Measurements from ENCODE around the gene SHMT2. TPM values are rescaled to one million over a fixed set of nuclear protein-coding genes. Genes with fewer than 3 reads are reported as not detected.

Gene SHMT2
- total and polyA plus RNA-seq, 5 donors from 2014 or later = 108 to 300 (median 219) TPM

- peaks cover 0 to 5% (median 1%) of the 10 kb centered on the region in 4 donors for H3K4me1 Mint-ChIP-seq
- no peak for ATAC-seq (ENCODE audit: low read depth in 2 of 2)
- H3K36me3 ChIP-seq (ENCODE audit: control insufficient read depth, insufficient read depth, low read length) = peaks cover 11% of the 10 kb centered on the region
- H3K27ac Mint-ChIP-seq = no peak within 1 kb of the TSS
- no peak within 1 kb of the TSS for H3K27ac ChIP-seq (ENCODE audit: insufficient read depth, low read length, poor library complexity, severe bottlenecking)
- H3K9me3 Mint-ChIP-seq = no peaks in the 10 kb centered on the region
- H3K27me3 ChIP-seq (ENCODE audit: control insufficient read depth, insufficient read depth, low read length) = no peaks in the 10 kb centered on the region
- H3K27me3 Mint-ChIP-seq = peaks cover 5% of the 10 kb centered on the region
- no peak within 1 kb of the TSS for H3K4me3 ChIP-seq (ENCODE audit: low read depth, low read length)
- no peak for DNase-seq
- no peaks in the 10 kb centered on the region for H3K4me1 ChIP-seq (ENCODE audit: control insufficient read depth, insufficient read depth, low read length, poor library complexity, severe bottlenecking)
- no peak within 1 kb of the TSS for H3K4me3 Mint-ChIP-seq
- no peaks in the 10 kb centered on the region for H3K9me3 ChIP-seq (ENCODE audit: control insufficient read depth in 2 of 2, low read length in 2 of 2)
- H3K36me3 Mint-ChIP-seq = peaks cover 7% of the 10 kb centered on the region
Observed at GRCh38 chr12:57250956-57251355, 21.4 kb downstream of the SHMT2 start, which contains the start of gene STAC3. STAC3 (minus strand) TSS chr12:57251187; CDS start chr12:57249636, 1,551 bp downstream.

- Histone ChIP-seq H3K4me1 (ENCODE audit: control insufficient read depth, insufficient read depth, low read length, poor library complexity, severe bottlenecking) (no peaks in the 10 kb centered on the region), H3K27ac (ENCODE audit: insufficient read depth, low read length, poor library complexity, severe bottlenecking) (no peak overlapping the region), H3K4me3 (ENCODE audit: low read depth, low read length) (no peak overlapping the region), H3K9me3 (ENCODE audit: control insufficient read depth in 2 of 2, low read length in 2 of 2) (no peaks in the 10 kb centered on the region), H3K36me3 (ENCODE audit: control insufficient read depth, insufficient read depth, low read length) (peaks cover 47% of the 10 kb centered on the region), H3K27me3 (ENCODE audit: control insufficient read depth, insufficient read depth, low read length) (no peaks in the 10 kb centered on the region)
- H3K9me3 Mint-ChIP-seq = peaks cover 0 to under 1% (median 0%) of the 10 kb centered on the region in 7 donors
- H3K27ac Mint-ChIP-seq = no peak overlapping the region
- ATAC-seq (ENCODE audit: low read depth in 2 of 2) (no peak), DNase-seq (no peak)
- peaks cover 18% of the 10 kb centered on the region for H3K36me3 Mint-ChIP-seq
- H3K4me1 Mint-ChIP-seq = no peaks in the 10 kb centered on the region
- H3K27me3 Mint-ChIP-seq = no peaks in the 10 kb centered on the region
- no peak overlapping the region for H3K4me3 Mint-ChIP-seq
Observed at GRCh38 chr12:57254506-57255280, 25.2 kb downstream of the SHMT2 start.

- Mint-ChIP-seq H3K27ac (no peak overlapping the region), H3K36me3 (peaks cover 24% of the 10 kb centered on the region), H3K9me3 (peaks cover 0 to 1% (median 0%) of the 10 kb centered on the region in 7 donors), H3K4me3 (no peak overlapping the region), H3K4me1 (no peaks in the 10 kb centered on the region), H3K27me3 (no peaks in the 10 kb centered on the region)
- Histone ChIP-seq H3K36me3 (ENCODE audit: control insufficient read depth, insufficient read depth, low read length) (peaks cover 56% of the 10 kb centered on the region), H3K4me1 (ENCODE audit: control insufficient read depth, insufficient read depth, low read length, poor library complexity, severe bottlenecking) (no peaks in the 10 kb centered on the region), H3K4me3 (ENCODE audit: low read depth, low read length) (no peak overlapping the region), H3K27me3 (ENCODE audit: control insufficient read depth, insufficient read depth, low read length) (no peaks in the 10 kb centered on the region), H3K27ac (ENCODE audit: insufficient read depth, low read length, poor library complexity, severe bottlenecking) (no peak overlapping the region), H3K9me3 (ENCODE audit: control insufficient read depth in 2 of 2, low read length in 2 of 2) (no peaks in the 10 kb centered on the region)
- ATAC-seq (ENCODE audit: low read depth in 2 of 2) (no peak), DNase-seq (no peak)
Observed at GRCh38 chr12:57255916-57256315, 26.4 kb downstream of the SHMT2 start.

- Histone ChIP-seq H3K4me3 (ENCODE audit: low read depth, low read length) (no peak overlapping the region), H3K4me1 (ENCODE audit: control insufficient read depth, insufficient read depth, low read length, poor library complexity, severe bottlenecking) (no peaks in the 10 kb centered on the region), H3K27ac (ENCODE audit: insufficient read depth, low read length, poor library complexity, severe bottlenecking) (no peak overlapping the region), H3K27me3 (ENCODE audit: control insufficient read depth, insufficient read depth, low read length) (no peaks in the 10 kb centered on the region), H3K9me3 (ENCODE audit: control insufficient read depth in 2 of 2, low read length in 2 of 2) (no peaks in the 10 kb centered on the region), H3K36me3 (ENCODE audit: control insufficient read depth, insufficient read depth, low read length) (peaks cover 65% of the 10 kb centered on the region)
- no peaks in the 10 kb centered on the region for H3K27me3 Mint-ChIP-seq
- no peak overlapping the region for H3K27ac Mint-ChIP-seq
- peaks cover 39% of the 10 kb centered on the region for H3K36me3 Mint-ChIP-seq
- no peak for ATAC-seq (ENCODE audit: low read depth in 2 of 2)
- H3K4me1 Mint-ChIP-seq = peaks cover 0 to 7% (median 2%) of the 10 kb centered on the region in 4 donors
- DNase-seq = no peak
- peaks cover 0 to 1% (median 0%) of the 10 kb centered on the region in 7 donors for H3K9me3 Mint-ChIP-seq
- H3K4me3 Mint-ChIP-seq = no peak overlapping the region
Observed at GRCh38 chr12:57258977-57259970, 29.8 kb downstream of the SHMT2 start.

- peak overlapping the region in 1 of 3 donors; percentile 62 for H3K27ac Mint-ChIP-seq
- H3K27me3 Mint-ChIP-seq = no peaks in the 10 kb centered on the region
- H3K4me1 ChIP-seq (ENCODE audit: control insufficient read depth, insufficient read depth, low read length, poor library complexity, severe bottlenecking) = no peaks in the 10 kb centered on the region
- no peak overlapping the region for H3K4me3 Mint-ChIP-seq
- peaks cover 65% of the 10 kb centered on the region for H3K36me3 ChIP-seq (ENCODE audit: control insufficient read depth, insufficient read depth, low read length)
- peaks cover 0 to 1% (median 0%) of the 10 kb centered on the region in 7 donors for H3K9me3 Mint-ChIP-seq
- no peaks in the 10 kb centered on the region for H3K27me3 ChIP-seq (ENCODE audit: control insufficient read depth, insufficient read depth, low read length)
- H3K9me3 ChIP-seq (ENCODE audit: control insufficient read depth in 2 of 2, low read length in 2 of 2) = no peaks in the 10 kb centered on the region
- H3K4me1 Mint-ChIP-seq = peaks cover 0 to 7% (median 4%) of the 10 kb centered on the region in 4 donors
- DNase-seq (no peak), ATAC-seq (ENCODE audit: low read depth in 2 of 2) (no peak)
- no peak overlapping the region for H3K4me3 ChIP-seq (ENCODE audit: low read depth, low read length)
- H3K36me3 Mint-ChIP-seq = peaks cover 44% of the 10 kb centered on the region
- no peak overlapping the region for H3K27ac ChIP-seq (ENCODE audit: insufficient read depth, low read length, poor library complexity, severe bottlenecking)
Observed at GRCh38 chr12:57260366-57260765, 30.9 kb downstream of the SHMT2 start.

GRCh38 chr12:57261428-57261865, 31.9 kb downstream of the SHMT2 start:
- Mint-ChIP-seq H3K4me1 (peaks cover 0 to 7% (median 4%) of the 10 kb centered on the region in 4 donors), H3K36me3 (peaks cover 35% of the 10 kb centered on the region), H3K27ac (peak overlapping the region in 1 of 3 donors; percentile 50), H3K27me3 (no peaks in the 10 kb centered on the region), H3K4me3 (no peak overlapping the region), H3K9me3 (peaks cover 0 to 1% (median 0%) of the 10 kb centered on the region in 7 donors)
- H3K36me3 ChIP-seq (ENCODE audit: control insufficient read depth, insufficient read depth, low read length) = peaks cover 59% of the 10 kb centered on the region
- no peaks in the 10 kb centered on the region for H3K27me3 ChIP-seq (ENCODE audit: control insufficient read depth, insufficient read depth, low read length)
- H3K4me1 ChIP-seq (ENCODE audit: control insufficient read depth, insufficient read depth, low read length, poor library complexity, severe bottlenecking) = no peaks in the 10 kb centered on the region
- H3K9me3 ChIP-seq (ENCODE audit: control insufficient read depth in 2 of 2, low read length in 2 of 2) = no peaks in the 10 kb centered on the region
- no peak for DNase-seq
- H3K4me3 ChIP-seq (ENCODE audit: low read depth, low read length) = no peak overlapping the region
- no peak for ATAC-seq (ENCODE audit: low read depth in 2 of 2)
- no peak overlapping the region for H3K27ac ChIP-seq (ENCODE audit: insufficient read depth, low read length, poor library complexity, severe bottlenecking)

GRCh38 chr12:57262126-57262822, 32.8 kb downstream of the SHMT2 start:
- Histone ChIP-seq H3K27me3 (ENCODE audit: control insufficient read depth, insufficient read depth, low read length) (no peaks in the 10 kb centered on the region), H3K9me3 (ENCODE audit: control insufficient read depth in 2 of 2, low read length in 2 of 2) (no peaks in the 10 kb centered on the region), H3K36me3 (ENCODE audit: control insufficient read depth, insufficient read depth, low read length) (peaks cover 57% of the 10 kb centered on the region), H3K27ac (ENCODE audit: insufficient read depth, low read length, poor library complexity, severe bottlenecking) (no peak overlapping the region), H3K4me3 (ENCODE audit: low read depth, low read length) (no peak overlapping the region), H3K4me1 (ENCODE audit: control insufficient read depth, insufficient read depth, low read length, poor library complexity, severe bottlenecking) (no peaks in the 10 kb centered on the region)
- Mint-ChIP-seq H3K27me3 (no peaks in the 10 kb centered on the region), H3K27ac (peak overlapping the region in 1 of 3 donors; percentile 31), H3K9me3 (peaks cover 0 to 1% (median 0%) of the 10 kb centered on the region in 7 donors), H3K4me3 (no peak overlapping the region), H3K4me1 (peaks cover 0 to 7% (median 4%) of the 10 kb centered on the region in 4 donors), H3K36me3 (peaks cover 36% of the 10 kb centered on the region)
- no peak for DNase-seq
- no peak for ATAC-seq (ENCODE audit: low read depth in 2 of 2)

Measured in CD4-positive, CD25-positive, alpha-beta regulatory T cell (primary cell).